Measurements from ENCODE around the gene LRP8. TPM values are rescaled to one million over a fixed set of nuclear protein-coding genes. Genes with fewer than 3 reads are reported as not detected.

The LRP8 gene
- total RNA-seq, 1 experiment from 2014 or later: 56.3 TPM

DNA sequence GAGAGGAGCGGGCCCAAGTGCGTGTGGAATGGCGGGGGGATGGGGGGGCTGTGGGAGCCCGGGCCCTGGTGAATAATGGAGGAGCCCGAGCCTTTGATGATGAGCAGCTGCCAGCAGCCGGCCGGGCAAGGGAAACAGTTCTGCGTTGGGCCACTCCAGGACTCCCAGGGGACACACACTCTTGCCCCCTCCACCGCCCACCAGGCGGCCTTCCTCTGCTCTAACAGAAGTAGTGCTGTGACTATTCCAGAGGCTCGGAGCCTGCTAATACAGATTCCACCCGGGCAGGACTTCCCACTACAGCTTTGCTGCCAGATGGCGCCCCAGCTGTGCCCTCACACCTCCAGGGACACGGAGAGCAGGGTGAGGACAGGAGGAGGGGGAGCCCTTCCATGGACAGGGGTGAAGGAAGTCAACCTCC is 48.2 kb upstream of the LRP8 start:
- no peak for TF ChIP-seq TCF7L2 (IDR thresholded peaks at IDR 0.05; ENCODE audit: borderline replicate concordance, extremely low read depth, insufficient read depth, insufficient read length)
- no peak for TF ChIP-seq SRF (IDR thresholded peaks at IDR 0.05; ENCODE audit: low read depth)
- no peak for TF ChIP-seq EZH2 (IDR thresholded peaks at IDR 0.05)
- TF ChIP-seq RAD21 (IDR thresholded peaks at IDR 0.05; ENCODE audit: low read depth): no peak
- TF ChIP-seq ZNF274 (IDR thresholded peaks at IDR 0.05; ENCODE audit: low read depth, low read length): no peak
- no peak for TF ChIP-seq SP1 (IDR thresholded peaks at IDR 0.05; ENCODE audit: low read depth)
- no peak for TF ChIP-seq ZFX (IDR thresholded peaks at IDR 0.05)
- TF ChIP-seq EZH2phosphoT487 (IDR thresholded peaks at IDR 0.05; ENCODE audit: borderline replicate concordance): no peak
- no peak for TF ChIP-seq CTCF (IDR thresholded peaks at IDR 0.05 in 2 of 3, conservative IDR thresholded peaks at IDR 0.05 in 1 of 3; ENCODE audit: borderline replicate concordance in 1 of 3, insufficient read depth in 1 of 3, low read depth in 2 of 3, low read length in 2 of 3)
- no peak for TF ChIP-seq POLR2A (IDR thresholded peaks at IDR 0.05; ENCODE audit: borderline replicate concordance, extremely low read depth, insufficient read depth, insufficient read length)
- TF ChIP-seq ELF1 (IDR thresholded peaks at IDR 0.05; ENCODE audit: borderline replicate concordance, low read depth): no peak
- no peak for TF ChIP-seq CBX3 (IDR thresholded peaks at IDR 0.05; ENCODE audit: low read depth)
- TF ChIP-seq ZBTB33 (IDR thresholded peaks at IDR 0.05; ENCODE audit: extremely low read depth, insufficient replicate concordance, low read length): no peak
- Histone ChIP-seq H3K27ac (ENCODE audit: low read depth, low read length) (no peak overlapping the region), H3K9me2 (ENCODE audit: insufficient read depth) (no peaks in the 10 kb centered on the region), H3K27me3 (ENCODE audit: insufficient read depth, low read length) (no peaks in the 10 kb centered on the region), H3K79me2 (ENCODE audit: insufficient read depth, low read length) (no peaks in the 10 kb centered on the region), H3K9me3 (ENCODE audit: control insufficient read depth in 1 of 2, insufficient read depth in 1 of 2, low read depth in 1 of 2, low read length in 2 of 2) (no peaks in the 10 kb centered on the region), H2AFZ (ENCODE audit: low read depth, low read length, poor library complexity, severe bottlenecking) (no peak overlapping the region), H3K4me2 (ENCODE audit: low read length) (no peak overlapping the region), H3K36me3 (ENCODE audit: control insufficient read depth in 1 of 2, insufficient read depth in 2 of 2, low read length in 2 of 2) (no peaks in the 10 kb centered on the region), H4K20me1 (ENCODE audit: insufficient read depth) (no peaks in the 10 kb centered on the region), H3K9ac (ENCODE audit: low read length) (no peak overlapping the region), H3K4me3 (replicated peaks in 1 of 2; ENCODE audit: low read depth in 1 of 2, low read length in 2 of 2) (no peak overlapping the region), H3K4me1 (ENCODE audit: control insufficient read depth in 1 of 2, insufficient read depth in 2 of 2, low read length in 2 of 2) (peaks cover 0 to 3% of the 10 kb centered on the region in 2 experiments; a peak in 2 of 4 replicates)
- DNase-seq (ENCODE audit: low read depth, low spot score) (no peak), ATAC-seq (peak; percentile 22; the same call in 1 of the 2 replicates)
- intact Hi-C loops (cut with micrococcal nuclease): no loop called here
- ChIA-PET RAD21 (ENCODE audit: low non-redundant PET in 1 of 2, low total read pairs in 2 of 2, uncharacterized antibody in 2 of 2, unreplicated experiment in 2 of 2) (no interaction called here), CTCF (no interaction called here), POLR2A (no interaction called here)
- BruUV-seq (replicated peaks): no TSS peak
